GM12878 (cell line): ENCODE data around the gene ADAM11.

Source experiments
- BCL11A ChIP-seq: IDR thresholded peaks from 2 replicates; pipeline ENCODE4 v1.6.1; 2011; ENCODE audit warnings: low read depth, low read length
- CREB1 ChIP-seq: IDR thresholded peaks from 2 replicates; pipeline ENCODE4 v1.6.1; 2012; ENCODE audit warnings: low read depth, mild to moderate bottlenecking, inconsistent platforms
- CTCF ChIP-seq, 3 experiments: IDR thresholded peaks in 2 of 3; conservative IDR thresholded peaks in 1 of 3; 2 replicates each; pipeline ENCODE4 v1.5.1; 2011; ENCODE audit warnings: low read depth in 3 of 3, low read length in 3 of 3, mild to moderate bottlenecking in 3 of 3, control low read depth in 2 of 3, moderate library complexity in 2 of 3, inconsistent platforms in 1 of 3, mixed read lengths in 1 of 3; ENCODE audit not compliant: control insufficient read depth in 2 of 3, insufficient read depth in 1 of 3; ENCODE audit errors: extremely low read depth in 1 of 3
- POLR2A ChIP-seq: IDR thresholded peaks from 2 replicates; pipeline ENCODE4 v1.6.1; 2011; ENCODE audit warnings: low read depth, mild to moderate bottlenecking, low read length
- RFX5 ChIP-seq: IDR thresholded peaks from 2 replicates; pipeline ENCODE4 v1.6.1; 2011; ENCODE audit warnings: low read depth, low read length, improper control_type of control experiment
- TAF1 ChIP-seq: IDR thresholded peaks from 2 replicates; pipeline ENCODE4 v1.6.1; 2011; ENCODE audit warnings: mild to moderate bottlenecking, low read depth, low read length, borderline replicate concordance

DNA sequence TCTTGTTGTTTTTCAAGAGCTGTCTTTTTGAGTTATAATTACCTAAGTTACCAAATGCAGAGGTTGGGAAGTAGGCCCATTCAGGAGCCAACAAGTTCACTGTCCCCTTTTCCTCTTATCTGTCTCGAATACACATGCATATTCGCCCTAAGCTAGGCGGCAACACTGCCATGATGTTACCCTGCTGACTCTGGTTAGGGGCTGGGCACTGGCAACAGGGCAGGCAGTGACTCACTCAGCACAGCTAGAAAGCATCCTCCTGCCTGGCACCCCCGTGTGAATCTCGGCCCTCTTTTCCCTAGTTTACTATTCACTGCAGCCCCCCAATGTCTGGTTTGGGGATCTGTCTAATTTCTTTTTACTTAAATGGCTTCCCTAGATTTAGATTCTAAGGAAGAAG lies 36.5 kb upstream of the ADAM11 start:
- TF ChIP-seq POLR2A (no peak), TAF1 (no peak), CREB1 (no peak), CTCF (IDR thresholded peaks at IDR 0.05 in 2 of 3, conservative IDR thresholded peaks at IDR 0.05 in 1 of 3; ENCODE audit: control insufficient read depth in 2 of 3, extremely low read depth in 1 of 3, insufficient read depth in 1 of 3, low read depth in 3 of 3, low read length in 3 of 3) (no peak), RFX5 (no peak), BCL11A (no peak)
